Gastroesophageal sphincter (tissue), 4 donors: ENCODE results near the gene GRB14. TPM values are rescaled to one million over a fixed set of nuclear protein-coding genes. Genes with fewer than 3 reads are reported as not detected.
A peak's percentile ranks its signal among the peaks of the same experiment; 100 is the strongest.

Experiments
- ATAC-seq: fragments of 150-250 bp; one replicate; pipeline ENCODE4 v1.9.1; 2016; ENCODE audit warnings: mild to moderate bottlenecking, moderate library complexity
- H3K27ac ChIP-seq, 4 donors: fragments of 200-600 bp; sonication (generic) in 3 of 4; 1 replicate in 3 of 4; 2 replicates in 1 of 4; pipeline ENCODE4 v1.5.1; 2016 to 2019
- H3K27me3 ChIP-seq: fragments of 200-600 bp; sonication (generic); one replicate; pipeline ENCODE4 v1.5.1; 2019
- H3K36me3 ChIP-seq, 2 donors: fragments of 200-600 bp; sonication (generic); one replicate each; pipeline ENCODE4 v1.5.1; 2019; ENCODE audit warnings: control low read depth in 1 of 2
- H3K4me1 ChIP-seq, 3 donors: fragments of 200-600 bp; sonication (generic); 1 replicate in 2 of 3; 2 replicates in 1 of 3; pipeline ENCODE4 v1.5.1; 2016 to 2019; ENCODE audit warnings: control low read depth in 2 of 3
- H3K4me3 ChIP-seq, 2 donors: fragments of 200-600 bp; sonication (generic); one replicate each; pipeline ENCODE4 v1.5.1; 2019; ENCODE audit warnings: mild to moderate bottlenecking in 1 of 2, moderate library complexity in 1 of 2
- H3K9me3 ChIP-seq, 3 donors: fragments of 200-600 bp; sonication (generic); one replicate each; pipeline ENCODE4 v1.5.1; 2017 to 2019; ENCODE audit warnings: control low read depth in 2 of 3
- CTCF ChIP-seq, 4 experiments: fragments of 200-600 bp in 2 of 4; fragments of 450-650 bp in 2 of 4; sonication (generic) in 1 of 4; IDR thresholded peaks; one replicate each; pipeline ENCODE4 v1.5.1; 2017 to 2019; ENCODE audit warnings: antibody characterized with exemption in 4 of 4, mild to moderate bottlenecking in 2 of 4, moderate library complexity in 2 of 4
- EP300 ChIP-seq: sonication (generic); formaldehyde crosslinking; IDR thresholded peaks from one replicate; pipeline ENCODE4 v1.6.1; 2017; ENCODE audit warnings: antibody characterized with exemption, mild to moderate bottlenecking
- POLR2A ChIP-seq, 2 donors: fragments of 450-650 bp; IDR thresholded peaks; one replicate each; pipeline ENCODE4 v1.6.1; 2017; ENCODE audit warnings: antibody characterized with exemption in 2 of 2, mild to moderate bottlenecking in 2 of 2, moderate library complexity in 1 of 2
- POLR2AphosphoS5 ChIP-seq: sonication (generic); formaldehyde crosslinking; IDR thresholded peaks from one replicate; pipeline ENCODE4 v1.6.1; 2017; ENCODE audit warnings: antibody characterized with exemption
- WGBS, 2 donors: methylation state at CpG; one replicate each; pipeline ENCODE4 v1.1.5; 2018; ENCODE audit warnings: low coverage in 1 of 2; 5-methylcytosine and 5-hydroxymethylcytosine counted together
- total RNA-seq, 4 donors: library from RNA; depleted of rRNA; stranded (reverse); fragments of >200 nt; gene quantifications; one replicate each; pipeline ENCODE4 v1.1.0, GENCODE V29; 2016

GRB14 gene
- total RNA-seq: 1 to 10 TPM in 3 of 4 donors, under 1 TPM in 1; 0.94 to 5.3 (median 2.4) TPM

GRCh38 chr2:164620873-164621763 is at the start of gene GRB14:
Gene GRB14 (minus strand): TSS chr2:164621482. CDS start chr2:164621309, 173 bp downstream.
- TF ChIP-seq POLR2AphosphoS5: no peak
- TF ChIP-seq POLR2A (IDR thresholded peaks at IDR 0.05): no peak
- TF ChIP-seq CTCF (IDR thresholded peaks at IDR 0.05): peak in 2 of 4 experiments; percentile 24 to 39
- TF ChIP-seq EP300: no peak
- H3K27ac ChIP-seq: peak within 1 kb of the TSS in 1 of 4 donors; percentile 59
- peaks cover 0 to 16% (median 0%) of the 10 kb centered on the region in 3 donors for H3K4me1 ChIP-seq
- peak; percentile 56 for ATAC-seq
- H3K9me3 ChIP-seq: no peaks in the 10 kb centered on the region
- no peaks in the 10 kb centered on the region for H3K36me3 ChIP-seq
- peak within 1 kb of the TSS; percentile 44 to 76 for H3K4me3 ChIP-seq
- peaks cover 7% of the 10 kb centered on the region for H3K27me3 ChIP-seq
- WGBS, 2 donors: 0 to 3% methylated on average over 6 of the region's 96 CpGs

GRCh38 chr2:164669291-164669690 is 48.0 kb upstream of the GRB14 start:
- Histone ChIP-seq H3K4me3 (no peak overlapping the region), H3K36me3 (peaks cover 0 to 5% of the 10 kb centered on the region in 2 donors), H3K4me1 (no peaks in the 10 kb centered on the region), H3K9me3 (no peaks in the 10 kb centered on the region), H3K27me3 (no peaks in the 10 kb centered on the region), H3K27ac (no peak overlapping the region)
- TF ChIP-seq EP300: no peak
- TF ChIP-seq POLR2A (IDR thresholded peaks at IDR 0.05): no peak
- TF ChIP-seq POLR2AphosphoS5: no peak
- no peak for TF ChIP-seq CTCF (IDR thresholded peaks at IDR 0.05)
- ATAC-seq: no peak

- Histone ChIP-seq H3K4me3 (no peak overlapping the region), H3K27ac (no peak overlapping the region), H3K27me3 (no peaks in the 10 kb centered on the region), H3K36me3 (no peaks in the 10 kb centered on the region), H3K4me1 (peaks cover 0 to 4% (median 0%) of the 10 kb centered on the region in 3 donors), H3K9me3 (no peaks in the 10 kb centered on the region)
- no peak for ATAC-seq
- TF ChIP-seq POLR2A (IDR thresholded peaks at IDR 0.05) (no peak), CTCF (IDR thresholded peaks at IDR 0.05) (no peak), POLR2AphosphoS5 (no peak), EP300 (no peak)
- WGBS, 2 donors: 94 to 95% methylated on average over 2 of the region's 2 CpGs
Measured at GRCh38 chr2:164667566-164667965, 46.3 kb upstream of the GRB14 start.

- Histone ChIP-seq H3K9me3 (no peaks in the 10 kb centered on the region), H3K4me3 (no peak overlapping the region), H3K27me3 (no peaks in the 10 kb centered on the region), H3K4me1 (peaks cover 0 to 18% (median 0%) of the 10 kb centered on the region in 3 donors), H3K27ac (no peak overlapping the region), H3K36me3 (no peaks in the 10 kb centered on the region)
- TF ChIP-seq POLR2A (IDR thresholded peaks at IDR 0.05): no peak
- no peak for TF ChIP-seq EP300
- no peak for TF ChIP-seq POLR2AphosphoS5
- TF ChIP-seq CTCF (IDR thresholded peaks at IDR 0.05): no peak
- ATAC-seq: no peak
Measured at GRCh38 chr2:164664070-164664469, 42.8 kb upstream of the GRB14 start.
